Tibial nerve (tissue), 4 donors: ENCODE results near the gene MYNN. TPM values are rescaled to one million over a fixed set of nuclear protein-coding genes. Genes with fewer than 3 reads are reported as not detected.

ENCODE experiments used
- DNase-seq, 2 donors: peaks; one replicate each; pipeline ENCODE4 v3.0.0-alpha.2; 2019; ENCODE audit warnings: low spot score in 2 of 2
- H3K27ac ChIP-seq, 4 donors: fragments of 200-600 bp; sonication (generic) in 3 of 4; one replicate each; pipeline ENCODE4 v1.5.1; 2017 to 2019; ENCODE audit warnings: mild to moderate bottlenecking in 1 of 4
- H3K27me3 ChIP-seq, 2 donors: fragments of 200-600 bp; sonication (generic) in 1 of 2; one replicate each; pipeline versions ENCODE4 v1.5.1 to v1.6.0; 2017 to 2019
- H3K36me3 ChIP-seq, 3 donors: fragments of 200-600 bp; sonication (generic); one replicate each; pipeline ENCODE4 v1.5.1; 2018 to 2019
- H3K4me1 ChIP-seq, 4 donors: fragments of 200-600 bp; sonication (generic) in 3 of 4; one replicate each; pipeline ENCODE4 v1.5.1; 2017 to 2019
- H3K4me3 ChIP-seq, 4 donors: fragments of 200-600 bp; sonication (generic) in 3 of 4; one replicate each; pipeline ENCODE4 v1.5.1; 2017 to 2019; ENCODE audit warnings: mild to moderate bottlenecking in 1 of 4, moderate library complexity in 1 of 4
- H3K9me3 ChIP-seq, 4 donors: fragments of 200-600 bp; sonication (generic) in 3 of 4; one replicate each; pipeline ENCODE4 v1.5.1; 2017 to 2019
- EP300 ChIP-seq, 2 donors: sonication (generic); formaldehyde crosslinking; IDR thresholded peaks; one replicate each; pipeline ENCODE4 v1.6.1; 2017; ENCODE audit warnings: antibody characterized with exemption in 2 of 2, mild to moderate bottlenecking in 1 of 2
- POLR2A ChIP-seq, 2 donors: fragments of 450-650 bp; IDR thresholded peaks; one replicate each; pipeline ENCODE4 v1.6.1; 2017; ENCODE audit warnings: antibody characterized with exemption in 2 of 2, mild to moderate bottlenecking in 2 of 2, moderate library complexity in 2 of 2
- WGBS, 2 donors: methylation state at CpG; one replicate each; pipeline ENCODE4 v1.1.5; 2018; 5-methylcytosine and 5-hydroxymethylcytosine counted together
- total RNA-seq, 4 donors: library from RNA; depleted of rRNA; stranded (reverse); fragments of >200 nt; gene quantifications; one replicate each; pipeline ENCODE4 v1.1.0, GENCODE V29; 2016
- TF ChIP-seq, protein P1 (sequence below), 5 experiments: fragments of 200-600 bp in 3 of 5; fragments of 450-650 bp in 2 of 5; sonication (generic) in 3 of 5; IDR thresholded peaks; one replicate each; pipeline ENCODE4 v1.5.1; 2016 to 2019; ENCODE audit warnings: antibody characterized with exemption in 5 of 5, mild to moderate bottlenecking in 3 of 5, moderate library complexity in 2 of 5

Gene MYNN
- total RNA-seq, 4 donors from 2014 or later, result 10.8 to 24.3 (median 16.8) TPM

DNA sequence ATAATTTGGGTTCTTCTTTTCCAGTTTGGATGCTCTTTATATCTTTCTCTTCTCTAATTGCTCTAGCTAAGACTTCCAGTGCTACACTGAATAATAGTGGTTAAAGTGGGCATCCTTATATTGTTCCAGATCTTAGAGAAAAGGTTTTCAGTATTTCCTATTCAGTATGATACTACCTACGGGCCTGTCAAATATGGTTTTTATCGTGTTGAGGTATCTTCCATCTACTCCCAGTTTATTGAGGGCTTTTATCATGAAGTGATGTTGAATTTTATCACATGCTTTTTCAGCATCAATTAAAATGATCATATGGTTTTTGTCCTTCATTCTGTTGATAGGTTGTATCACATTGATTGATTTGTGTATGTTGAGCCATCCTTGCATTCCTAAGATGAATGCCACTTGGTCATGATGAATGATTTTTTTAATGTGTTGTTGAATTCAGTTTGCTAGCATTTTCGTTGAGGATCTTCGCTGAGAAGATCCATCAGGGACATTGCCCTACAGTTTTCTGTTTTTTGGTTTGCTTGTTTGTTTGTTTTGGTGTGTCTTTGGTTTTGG, 42.5 kb downstream of the MYNN start:
- Histone ChIP-seq H3K27ac (no peak overlapping the region), H3K9me3 (peaks cover 0 to 11% (median 3%) of the 10 kb centered on the region in 4 donors), H3K4me3 (no peak overlapping the region), H3K27me3 (no peaks in the 10 kb centered on the region), H3K36me3 (no peaks in the 10 kb centered on the region), H3K4me1 (peaks cover 0 to 26% (median 2%) of the 10 kb centered on the region in 4 donors)
- TF ChIP-seq POLR2A (IDR thresholded peaks at IDR 0.05) (no peak), EP300 (IDR thresholded peaks at IDR 0.05) (no peak)
- TF ChIP-seq, protein P1, sequence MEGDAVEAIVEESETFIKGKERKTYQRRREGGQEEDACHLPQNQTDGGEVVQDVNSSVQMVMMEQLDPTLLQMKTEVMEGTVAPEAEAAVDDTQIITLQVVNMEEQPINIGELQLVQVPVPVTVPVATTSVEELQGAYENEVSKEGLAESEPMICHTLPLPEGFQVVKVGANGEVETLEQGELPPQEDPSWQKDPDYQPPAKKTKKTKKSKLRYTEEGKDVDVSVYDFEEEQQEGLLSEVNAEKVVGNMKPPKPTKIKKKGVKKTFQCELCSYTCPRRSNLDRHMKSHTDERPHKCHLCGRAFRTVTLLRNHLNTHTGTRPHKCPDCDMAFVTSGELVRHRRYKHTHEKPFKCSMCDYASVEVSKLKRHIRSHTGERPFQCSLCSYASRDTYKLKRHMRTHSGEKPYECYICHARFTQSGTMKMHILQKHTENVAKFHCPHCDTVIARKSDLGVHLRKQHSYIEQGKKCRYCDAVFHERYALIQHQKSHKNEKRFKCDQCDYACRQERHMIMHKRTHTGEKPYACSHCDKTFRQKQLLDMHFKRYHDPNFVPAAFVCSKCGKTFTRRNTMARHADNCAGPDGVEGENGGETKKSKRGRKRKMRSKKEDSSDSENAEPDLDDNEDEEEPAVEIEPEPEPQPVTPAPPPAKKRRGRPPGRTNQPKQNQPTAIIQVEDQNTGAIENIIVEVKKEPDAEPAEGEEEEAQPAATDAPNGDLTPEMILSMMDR (IDR thresholded peaks at IDR 0.05), result no peak
- no peak for DNase-seq
- WGBS, 2 donors, result 98% methylated on average over 4 of the region's 4 CpGs

DNA sequence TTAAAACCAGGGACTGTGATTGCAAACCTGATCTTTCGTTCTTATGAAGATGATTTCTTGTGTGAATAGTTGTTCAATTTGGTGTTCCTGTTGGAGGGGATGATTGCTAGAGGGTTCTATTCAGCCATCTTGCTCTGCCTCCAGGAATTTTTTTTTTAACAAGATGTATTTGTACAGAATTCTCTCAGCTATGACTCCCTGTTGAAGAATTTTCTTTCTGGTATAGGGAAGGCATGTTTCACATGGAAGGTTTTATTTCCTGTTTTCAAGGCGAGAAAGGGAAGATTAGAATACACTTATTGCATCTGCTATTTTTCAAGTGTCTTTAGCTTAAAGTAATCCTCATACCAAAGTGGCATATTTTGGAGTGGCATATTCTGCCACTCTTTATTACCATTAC, 45.1 kb downstream of the MYNN start:
- TF ChIP-seq POLR2A (IDR thresholded peaks at IDR 0.05), result no peak
- TF ChIP-seq EP300 (IDR thresholded peaks at IDR 0.05), result no peak
- TF ChIP-seq, protein P1 (IDR thresholded peaks at IDR 0.05), result no peak
- peaks cover 0 to 11% (median 3%) of the 10 kb centered on the region in 4 donors for H3K9me3 ChIP-seq
- DNase-seq, result no peak
- H3K4me1 ChIP-seq, result peaks cover 0 to 7% (median 0%) of the 10 kb centered on the region in 4 donors
- H3K36me3 ChIP-seq, result no peaks in the 10 kb centered on the region
- H3K4me3 ChIP-seq, result no peak overlapping the region
- WGBS, 2 donors, result 76 to 77% methylated on average over 2 of the region's 2 CpGs
- no peak overlapping the region for H3K27ac ChIP-seq
- H3K27me3 ChIP-seq, result no peaks in the 10 kb centered on the region

DNA sequence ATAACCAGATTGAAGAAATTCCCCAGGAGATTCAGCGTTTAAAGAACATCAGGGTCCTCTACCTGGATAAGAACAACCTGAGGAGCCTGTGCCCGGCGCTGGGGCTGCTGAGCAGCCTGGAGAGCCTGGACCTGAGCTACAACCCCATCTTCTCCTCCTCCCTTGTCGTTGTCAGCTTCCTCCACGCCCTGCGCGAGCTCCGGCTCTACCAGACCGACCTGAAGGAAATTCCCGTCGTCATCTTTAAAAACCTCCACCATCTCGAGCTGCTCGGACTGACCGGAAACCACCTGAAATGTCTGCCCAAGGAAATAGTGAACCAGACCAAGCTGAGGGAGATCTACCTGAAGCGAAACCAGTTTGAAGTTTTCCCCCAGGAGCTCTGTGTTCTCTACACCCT, 48.9 kb downstream of the MYNN start:
- no peak for DNase-seq
- no peaks in the 10 kb centered on the region for H3K36me3 ChIP-seq
- no peak overlapping the region for H3K27ac ChIP-seq
- WGBS, 2 donors, result 95% methylated on average over 15 of the region's 15 CpGs
- no peaks in the 10 kb centered on the region for H3K27me3 ChIP-seq
- no peaks in the 10 kb centered on the region for H3K4me1 ChIP-seq
- H3K9me3 ChIP-seq, result no peaks in the 10 kb centered on the region
- H3K4me3 ChIP-seq, result no peak overlapping the region
- no peak for TF ChIP-seq POLR2A (IDR thresholded peaks at IDR 0.05)
- no peak for TF ChIP-seq EP300 (IDR thresholded peaks at IDR 0.05)
- TF ChIP-seq, protein P1 (IDR thresholded peaks at IDR 0.05), result no peak

DNA sequence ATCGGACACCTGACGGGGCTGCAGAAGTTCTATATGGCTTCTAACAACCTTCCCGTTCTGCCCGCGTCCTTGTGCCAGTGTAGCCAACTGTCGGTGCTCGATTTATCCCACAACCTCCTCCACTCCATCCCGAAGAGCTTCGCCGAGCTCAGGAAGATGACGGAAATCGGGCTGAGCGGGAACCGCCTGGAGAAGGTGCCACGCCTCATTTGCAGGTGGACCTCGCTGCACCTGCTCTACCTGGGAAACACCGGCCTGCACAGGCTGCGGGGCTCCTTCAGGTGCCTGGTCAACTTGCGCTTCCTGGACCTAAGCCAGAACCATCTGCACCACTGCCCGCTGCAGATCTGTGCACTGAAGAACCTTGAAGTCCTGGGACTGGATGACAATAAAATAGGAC, 49.3 kb downstream of the MYNN start:
- no peak overlapping the region for H3K27ac ChIP-seq
- no peaks in the 10 kb centered on the region for H3K4me1 ChIP-seq
- TF ChIP-seq POLR2A (IDR thresholded peaks at IDR 0.05) (no peak), EP300 (IDR thresholded peaks at IDR 0.05) (no peak)
- TF ChIP-seq, protein P1 (IDR thresholded peaks at IDR 0.05), result no peak
- no peak overlapping the region for H3K4me3 ChIP-seq
- WGBS, 2 donors, result 93 to 97% methylated on average over 20 of the region's 20 CpGs
- H3K27me3 ChIP-seq, result no peaks in the 10 kb centered on the region
- no peak for DNase-seq
- no peaks in the 10 kb centered on the region for H3K9me3 ChIP-seq
- H3K36me3 ChIP-seq, result no peaks in the 10 kb centered on the region

DNA sequence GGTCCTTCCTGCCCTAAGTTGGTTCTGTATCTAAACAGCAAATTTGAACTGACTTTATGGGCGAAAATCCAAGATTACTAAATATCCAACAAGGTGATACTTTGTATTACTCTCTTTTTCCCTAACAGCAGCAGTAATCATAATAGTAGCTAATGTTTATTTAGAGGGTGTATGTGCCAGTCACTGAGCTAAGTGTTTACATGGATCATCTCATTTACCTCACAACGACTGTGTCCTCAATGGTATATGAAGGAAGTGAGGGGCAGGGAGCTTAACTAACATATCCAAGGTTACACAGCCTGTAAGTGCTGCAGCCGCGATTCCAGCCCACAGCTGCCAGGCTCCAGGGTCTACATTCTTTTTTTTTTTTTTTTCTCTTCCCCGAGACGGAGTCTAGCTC, 49.8 kb downstream of the MYNN start:
- Histone ChIP-seq H3K4me1 (no peaks in the 10 kb centered on the region), H3K27me3 (no peaks in the 10 kb centered on the region), H3K36me3 (no peaks in the 10 kb centered on the region), H3K4me3 (no peak overlapping the region), H3K27ac (no peak overlapping the region), H3K9me3 (no peaks in the 10 kb centered on the region)
- WGBS, 2 donors, result 81 to 86% methylated on average over 6 of the region's 6 CpGs
- TF ChIP-seq, protein P1 (IDR thresholded peaks at IDR 0.05), result no peak
- TF ChIP-seq EP300 (IDR thresholded peaks at IDR 0.05) (no peak), POLR2A (IDR thresholded peaks at IDR 0.05) (no peak)
- DNase-seq, result no peak
